Endothelial cell of umbilical vein (primary cell): ENCODE measurements around the gene CNKSR3. TPM values are rescaled to one million over a fixed set of nuclear protein-coding genes. Genes with fewer than 3 reads are reported as not detected.

Experiments used
- BruUV-seq: library from RNA; stranded (reverse); fragments of 400-500 nt; replicated peaks from 2 replicates; lab custom pipeline; 2021; lab: Mats Ljungman, UMichigan
- CTCF ChIA-PET: fragments of 300-600, 350-600 bp; sonication (Branson Sonifier 250); formaldehyde crosslinking; loops from one replicate; lab custom pipeline; 2021; ENCODE audit warnings: antibody characterized with exemption, inconsistent platforms; lab: Charles Lee
- POLR2A ChIA-PET: fragments of 300-600, 350-600 bp; sonication (Branson Sonifier 250); formaldehyde crosslinking; loops from one replicate; lab custom pipeline; 2021; ENCODE audit warnings: antibody characterized with exemption, inconsistent platforms; lab: Charles Lee
- DNase-seq: peaks from one replicate; pipeline ENCODE4 v3.0.0-alpha.2; 2011; ENCODE audit warnings: low read depth, low spot score
- FAIRE-seq: peaks from 2 replicates; lab custom pipeline; 2011; peaks lifted over from hg19 to GRCh38; lab: Jason Lieb, UNC
- H2AFZ ChIP-seq: 2 replicates; pipeline ENCODE4 v1.6.0; 2012; ENCODE audit warnings: low read depth, low read length, control low read depth, inconsistent platforms
- H3K27ac ChIP-seq: 2 replicates; pipeline ENCODE4 v1.5.1; 2011; ENCODE audit warnings: low read depth, mild to moderate bottlenecking, control low read depth, low read length, moderate library complexity; ENCODE audit not compliant: insufficient read depth
- H3K27me3 ChIP-seq, 2 experiments: 2 replicates each; pipeline versions ENCODE4 v1.6.0 to v1.6.1; 2011; ENCODE audit warnings: low read length in 2 of 2, mixed read lengths in 1 of 2; ENCODE audit not compliant: control insufficient read depth in 2 of 2, insufficient read depth in 2 of 2
- H3K36me3 ChIP-seq, 2 experiments: 2 replicates in 1 of 2; 3 replicates in 1 of 2; pipeline ENCODE4 v1.5.1; 2011; ENCODE audit warnings: low read length in 2 of 2, mild to moderate bottlenecking in 1 of 2, moderate library complexity in 1 of 2; ENCODE audit not compliant: control insufficient read depth in 2 of 2, insufficient read depth in 2 of 2; ENCODE audit errors: extremely low read depth in 1 of 2
- H3K4me1 ChIP-seq: 3 replicates; pipeline ENCODE4 v1.5.1; 2011; ENCODE audit warnings: mild to moderate bottlenecking, low read length; ENCODE audit not compliant: control insufficient read depth, insufficient read depth; ENCODE audit errors: extremely low read depth
- H3K4me2 ChIP-seq: 2 replicates; pipeline ENCODE4 v1.6.1; 2011; ENCODE audit warnings: low read length, control low read depth, mixed read lengths; ENCODE audit not compliant: insufficient read depth
- H3K4me3 ChIP-seq, 3 experiments: fragments of 200-600 bp in 1 of 3; sonication (generic), shearing (Covaris generic) in 1 of 3; replicated peaks in 1 of 3; 2 replicates each; pipeline ENCODE4 v1.5.1; 2011 to 2016; ENCODE audit warnings: control low read depth in 3 of 3, low read length in 3 of 3, mild to moderate bottlenecking in 2 of 3, inconsistent platforms in 1 of 3, low read depth in 1 of 3, moderate library complexity in 1 of 3; ENCODE audit not compliant: insufficient read depth in 1 of 3
- H3K79me2 ChIP-seq: 2 replicates; pipeline ENCODE4 v1.6.0; 2012; ENCODE audit warnings: low read length, inconsistent platforms; ENCODE audit not compliant: control insufficient read depth, insufficient read depth
- H3K9ac ChIP-seq: replicated peaks from 2 replicates; pipeline ENCODE3; 2011; ENCODE audit warnings: low read length, control low read depth; ENCODE audit not compliant: insufficient read depth; ENCODE audit errors: extremely low read depth
- H3K9me1 ChIP-seq: replicated peaks from 3 replicates; pipeline ENCODE4 v1.6.0; 2011; ENCODE audit warnings: mild to moderate bottlenecking, low read length; ENCODE audit not compliant: control insufficient read depth, insufficient read depth; ENCODE audit errors: extremely low read depth
- H3K9me3 ChIP-seq: replicated peaks from 2 replicates; pipeline ENCODE4 v1.5.1; 2012; ENCODE audit warnings: low read length, inconsistent platforms; ENCODE audit not compliant: control insufficient read depth, insufficient read depth
- H4K20me1 ChIP-seq: replicated peaks from 2 replicates; pipeline ENCODE3; 2011; ENCODE audit warnings: mild to moderate bottlenecking, low read length; ENCODE audit not compliant: control insufficient read depth, insufficient read depth; ENCODE audit errors: extremely low read depth
- CTCF ChIP-seq, 2 donors: IDR thresholded peaks; 1 replicate in 1 of 2; 2 replicates in 1 of 2; pipeline ENCODE4 v1.5.1; 2011; ENCODE audit warnings: low read length in 2 of 2, mild to moderate bottlenecking in 2 of 2, moderate library complexity in 2 of 2, control low read depth in 1 of 2, inconsistent platforms in 1 of 2, low read depth in 1 of 2; ENCODE audit not compliant: insufficient read depth in 1 of 2; ENCODE audit errors: extremely low read depth in 1 of 2
- EZH2 ChIP-seq: IDR thresholded peaks from 2 replicates; pipeline ENCODE4 v1.6.1; 2012; ENCODE audit warnings: borderline replicate concordance, low read depth, mild to moderate bottlenecking, moderate library complexity, low read length, inconsistent platforms; ENCODE audit not compliant: severe bottlenecking
- FOS ChIP-seq: IDR thresholded peaks from 2 replicates; pipeline ENCODE4 v1.6.1; 2011; ENCODE audit warnings: mild to moderate bottlenecking, low read length, moderate library complexity, borderline replicate concordance; ENCODE audit not compliant: insufficient read depth
- GATA2 ChIP-seq: IDR thresholded peaks from 2 replicates; pipeline ENCODE4 v1.7.0; 2011; ENCODE audit warnings: low read depth, mild to moderate bottlenecking, moderate library complexity, mixed read lengths, low read length; ENCODE audit not compliant: insufficient read length, insufficient read depth
- JUN ChIP-seq: IDR thresholded peaks from 2 replicates; pipeline ENCODE4 v1.6.1; 2011; ENCODE audit warnings: borderline replicate concordance, low read depth; ENCODE audit not compliant: insufficient read length, insufficient read depth
- MAX ChIP-seq: IDR thresholded peaks from 2 replicates; pipeline ENCODE4 v1.6.1; 2011; ENCODE audit not compliant: insufficient read depth, insufficient read length
- MYC ChIP-seq: IDR thresholded peaks from one replicate; pipeline ENCODE4 v1.6.1; 2011; ENCODE audit warnings: mild to moderate bottlenecking, low read depth, low read length
- POLR2A ChIP-seq: IDR thresholded peaks from 2 replicates; pipeline ENCODE4 v1.6.1; 2012; ENCODE audit warnings: low read depth, mild to moderate bottlenecking, control low read depth, low read length
- POLR2AphosphoS5 ChIP-seq: IDR thresholded peaks from 2 replicates; pipeline ENCODE4 v1.6.1; 2012; ENCODE audit warnings: low read depth, mild to moderate bottlenecking, control low read depth, low read length, moderate library complexity; ENCODE audit not compliant: insufficient read depth
- dilution Hi-C: fragments of 300-500 bp; cut with MboI; formaldehyde crosslinking; loops from one replicate; pipeline ENCODE4 v1.15.0; 2019; ENCODE audit warnings: low sequenced_read_pairs; ENCODE audit not compliant: extremely low pct_ligation_motif_present
- intact Hi-C: fragments of 100-400 bp; cut with micrococcal nuclease; formaldehyde crosslinking; loops from one replicate; pipeline ENCODE4 v1.10.0; 2022
- polyA plus RNA-seq, 4 experiments: library from polyadenylated mRNA; depleted of rRNA in 3 of 4; stranded (reverse) in 3 of 4; unstranded in 1 of 4; fragments of >200 nt; gene quantifications; 2 replicates each; pipeline versions ENCODE4 v1.2.1 to v1.2.3, GENCODE V29; 2011 to 2012; ENCODE audit warnings: missing spikeins in 1 of 4
- total RNA-seq: library from RNA; stranded (reverse); gene quantifications from 2 replicates; pipeline ENCODE4 v1.2.3, GENCODE V29; 2021

CNKSR3 gene
- total and polyA plus RNA-seq, 2 donors (not counting 3 experiments of a cell fraction or from before 2014, with no cell fraction given) = 2.3 to 15.6 TPM

DNA sequence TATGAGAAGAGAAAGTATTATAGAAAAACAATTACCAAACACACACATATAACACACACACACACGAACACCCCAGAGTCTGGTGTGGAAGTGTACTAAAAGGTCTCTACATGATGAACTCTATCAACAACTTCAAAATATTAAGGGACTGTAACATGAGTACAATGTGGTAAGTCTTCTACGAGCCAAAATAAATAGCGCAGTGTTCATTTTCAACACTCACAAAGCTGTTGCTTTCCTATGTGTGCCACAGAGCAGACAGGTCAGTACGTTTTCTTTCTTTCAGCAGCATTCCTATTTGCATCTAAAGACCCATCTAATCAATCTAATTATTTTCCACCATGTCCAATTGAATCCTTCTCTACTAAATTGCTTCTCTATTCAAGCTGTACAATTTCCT, 12.1 kb upstream of the CNKSR3 start:
- no TSS peak for BruUV-seq
- POLR2A ChIA-PET = no interaction called here

More for the DNA sequence above, 12.1 kb upstream of the CNKSR3 start:
- Histone ChIP-seq H2AFZ (no peak overlapping the region), H3K4me2 (no peak overlapping the region), H3K79me2 (no peaks in the 10 kb centered on the region), H3K9me1 (no peaks in the 10 kb centered on the region), H3K27me3 (no peaks in the 10 kb centered on the region), H3K9ac (no peak overlapping the region), H3K9me3 (no peaks in the 10 kb centered on the region), H3K4me1 (no peaks in the 10 kb centered on the region), H3K27ac (no peak overlapping the region), H4K20me1 (no peaks in the 10 kb centered on the region), H3K4me3 (no peak overlapping the region), H3K36me3 (no peaks in the 10 kb centered on the region)
- dilution Hi-C loops (no loop called here), intact Hi-C loops (no loop called here)
- CTCF ChIA-PET = interaction anchor here (1.6 kb wide), 1 partner anchor 10 kb away, joined by 4 read pairs; no protein-coding TSS in a partner anchor
- TF ChIP-seq JUN (no peak), MYC (no peak), FOS (no peak), MAX (no peak), GATA2 (no peak), CTCF (IDR thresholded peaks at IDR 0.05; ENCODE audit: extremely low read depth in 1 of 2, insufficient read depth in 1 of 2, low read depth in 1 of 2, low read length in 2 of 2) (no peak), POLR2A (no peak), EZH2 (no peak), POLR2AphosphoS5 (no peak)
- FAIRE-seq (no peak), DNase-seq (no peak)
